Measurements from ENCODE around the gene SLC35B3.
A peak's percentile ranks its signal among the peaks of the same experiment; 100 is the strongest.
"Not testable (repeated sequence)": the region's sequence is repeated elsewhere in the genome, so short reads cannot be mapped to it uniquely, and the experiment has no call there.

The SLC35B3 gene

DNA sequence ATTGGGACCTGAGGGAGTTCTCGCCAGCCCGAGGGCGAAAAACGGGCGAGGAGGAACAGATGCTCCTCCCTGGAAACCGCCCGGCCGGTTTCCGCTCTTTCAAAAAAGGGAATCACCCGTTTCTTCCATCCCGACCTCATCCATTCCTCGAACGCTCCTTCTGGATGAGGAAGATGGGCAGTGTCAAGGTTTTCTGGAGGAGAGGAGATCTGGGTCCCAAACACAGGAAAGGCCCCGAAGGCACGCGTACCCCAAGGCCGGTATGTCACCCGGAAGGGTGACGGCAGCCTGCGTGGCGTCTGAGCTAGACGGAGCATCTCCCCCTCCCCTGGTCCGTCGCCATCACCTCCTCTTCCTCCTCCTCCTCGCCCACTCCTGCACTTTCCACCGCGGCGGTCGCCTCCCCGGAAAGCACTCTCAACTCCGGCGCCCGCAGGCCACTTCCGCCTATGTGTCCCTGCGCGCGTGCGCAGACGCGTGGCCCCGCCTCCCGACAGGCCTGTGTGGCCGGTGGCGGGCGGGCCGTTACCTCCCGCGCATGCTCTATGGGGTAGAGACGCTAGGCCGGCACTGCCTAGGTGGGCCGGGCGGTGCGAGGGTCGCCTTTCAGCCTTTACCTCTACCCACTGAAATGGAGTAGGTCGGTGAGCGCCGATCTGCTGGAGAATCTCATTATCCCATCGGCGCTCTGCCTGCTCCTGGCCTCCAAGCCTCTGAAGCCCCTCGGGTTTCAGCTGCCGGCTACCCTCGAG lies at the start of gene SLC35B3:
TSS of gene SLC35B3 (minus strand) at position 453 of the 752 bp plus-strand sequence.
- peak; percentile 95 for DNase-seq

DNA sequence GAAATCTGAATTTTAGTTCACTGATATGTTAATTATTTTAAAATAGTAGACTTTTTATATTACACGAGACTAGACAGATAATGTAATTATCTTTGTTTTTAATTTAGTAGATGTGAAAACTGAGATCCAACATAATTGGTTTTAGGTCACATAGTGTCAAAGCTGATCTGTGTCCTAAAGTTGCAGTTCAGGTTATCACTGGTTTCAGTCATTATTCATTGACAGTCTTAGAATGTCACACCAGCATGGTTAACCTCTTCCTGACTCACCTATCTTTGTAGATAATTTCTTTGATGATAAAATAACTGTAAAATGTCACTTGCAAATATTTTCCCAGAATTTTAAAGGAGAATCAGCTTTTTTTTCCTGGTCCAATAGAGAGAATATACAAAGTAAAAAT lies 48.3 kb upstream of the SLC35B3 start:
- no peak for DNase-seq

GRCh38 chr6:8481727-8482126 lies 46.4 kb upstream of the SLC35B3 start:
- no peak for DNase-seq

DNA sequence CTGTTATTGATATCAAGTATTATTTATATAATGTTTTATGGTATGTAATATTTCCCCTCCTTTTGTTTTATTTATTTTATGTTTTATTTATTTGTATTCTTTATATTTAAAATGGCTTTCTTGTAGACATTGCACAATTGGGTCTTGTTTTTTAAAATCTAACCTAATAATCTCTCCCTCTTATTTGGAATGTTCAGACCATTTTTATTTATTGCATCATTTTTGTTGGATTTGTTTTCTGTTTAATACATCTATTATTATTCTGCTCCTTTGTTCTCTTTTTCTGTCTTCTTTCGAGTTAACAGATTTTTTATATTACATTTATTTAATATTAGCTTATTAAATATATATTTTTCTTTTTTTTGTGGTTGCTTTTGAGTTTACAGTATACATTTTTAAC lies 43.1 kb upstream of the SLC35B3 start:
- no peak for DNase-seq

DNA sequence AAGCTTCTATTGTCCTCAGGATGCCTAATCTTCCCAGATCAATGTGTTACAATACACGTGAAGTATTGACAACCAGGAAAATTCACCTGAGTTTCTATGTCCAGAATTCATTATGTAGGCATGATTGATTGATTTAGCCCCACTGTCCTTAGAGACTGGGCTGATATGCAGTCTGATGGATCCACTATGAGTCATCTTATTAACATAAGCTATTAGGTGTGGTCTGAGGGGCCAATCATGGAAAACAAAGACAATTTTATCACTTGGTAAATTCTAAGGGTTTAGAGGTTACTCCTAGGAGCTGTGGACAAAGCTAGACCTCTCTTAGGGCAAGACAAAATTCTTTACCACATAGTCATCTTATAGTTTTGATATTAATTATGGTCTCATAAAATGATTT lies 41.3 kb upstream of the SLC35B3 start:
- DNase-seq = no peak

GRCh38 chr6:8468552-8469356 lies 33.4 kb upstream of the SLC35B3 start:
- DNase-seq = no peak

DNA sequence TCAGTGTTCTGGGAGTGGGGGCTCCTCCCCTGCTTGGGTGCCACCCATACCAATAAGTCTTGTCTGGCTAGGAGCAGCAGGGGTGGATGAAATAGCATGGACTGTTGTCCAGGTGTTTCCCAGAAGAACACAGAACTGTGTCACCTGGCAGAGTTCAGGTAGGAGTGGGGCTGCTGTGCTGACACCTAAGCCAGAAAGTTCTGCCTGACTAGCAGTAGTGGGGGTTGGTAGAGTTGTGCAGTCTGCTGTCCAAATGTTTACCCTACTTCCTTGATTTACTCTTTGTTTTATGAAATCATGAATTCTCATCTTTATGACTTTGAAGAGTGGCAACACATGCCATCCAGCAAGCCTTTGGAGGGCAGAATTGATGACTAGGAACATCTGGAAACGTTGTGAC lies 27.3 kb upstream of the SLC35B3 start:
- no peak for DNase-seq

GRCh38 chr6:8462169-8462568 lies 26.8 kb upstream of the SLC35B3 start:
- no peak for DNase-seq

- DNase-seq = no peak
Measured at GRCh38 chr6:8446391-8446790, 11.0 kb upstream of the SLC35B3 start.

GRCh38 chr6:8445930-8446329 lies 10.6 kb upstream of the SLC35B3 start:
- not testable (repeated sequence) for DNase-seq

DNA sequence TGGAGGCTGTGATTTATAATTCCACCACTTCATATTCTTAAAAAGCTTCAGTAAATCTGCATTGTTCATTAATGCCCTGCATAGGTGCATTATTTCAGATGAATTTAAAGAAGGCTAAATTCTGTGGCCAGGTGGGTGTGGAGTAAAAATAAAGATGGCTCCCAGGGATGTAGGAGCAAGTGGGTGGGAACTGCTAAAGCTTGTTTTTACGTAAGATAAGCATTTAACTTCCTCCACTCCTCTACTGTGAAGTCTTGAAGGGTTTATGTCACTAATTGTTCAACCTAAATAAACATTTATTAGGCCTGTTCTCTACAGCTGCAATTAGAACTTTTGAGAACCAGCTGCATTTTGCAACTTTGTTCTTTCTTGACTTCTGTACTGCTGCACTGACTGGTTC lies 6.8 kb upstream of the SLC35B3 start:
- no peak for DNase-seq

- no peak for DNase-seq
Measured at GRCh38 chr6:8441452-8441851, 6.1 kb upstream of the SLC35B3 start.

DNA sequence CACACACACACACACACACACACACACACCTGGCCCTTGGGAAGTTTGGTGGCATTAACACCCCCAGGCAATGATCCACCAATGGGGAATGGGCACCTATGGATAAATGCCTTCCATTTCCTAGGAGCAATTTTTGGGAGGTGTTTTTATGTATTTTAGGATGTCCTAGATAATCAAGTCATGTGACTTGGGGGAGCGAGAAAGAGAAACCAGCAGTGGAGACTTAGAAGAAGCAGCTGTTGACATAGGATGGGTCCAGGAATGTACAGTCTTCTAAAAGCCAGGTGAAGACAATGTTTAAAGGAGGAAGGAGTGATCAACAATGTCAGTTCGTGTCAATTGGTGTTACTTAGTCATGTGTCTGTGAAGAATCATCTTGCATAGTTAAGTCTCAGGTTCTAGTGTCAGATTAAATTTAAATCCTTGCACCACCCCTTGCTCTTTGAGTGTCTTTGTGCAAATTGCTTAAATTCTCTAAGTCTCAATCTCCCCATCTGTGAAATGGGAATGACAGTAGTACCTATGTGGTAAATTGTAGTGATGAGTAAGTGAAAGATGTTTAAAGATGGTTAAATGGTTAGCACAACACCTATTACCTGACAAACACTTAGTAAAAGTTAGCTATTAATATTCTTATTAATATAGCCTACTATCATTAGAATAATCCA lies 4.4 kb upstream of the SLC35B3 start:
- no peak for DNase-seq

- DNase-seq = no peak
Measured at GRCh38 chr6:8437813-8438212, 2.5 kb upstream of the SLC35B3 start.

- no peak for DNase-seq
Measured at GRCh38 chr6:8436966-8437365, 1.6 kb upstream of the SLC35B3 start.

GRCh38 chr6:8435845-8436168 lies 462 bp upstream of the SLC35B3 start:
- DNase-seq = no peak

- no peak for DNase-seq
Measured at GRCh38 chr6:8434727-8435092, 635 bp downstream of the SLC35B3 start.

DNA sequence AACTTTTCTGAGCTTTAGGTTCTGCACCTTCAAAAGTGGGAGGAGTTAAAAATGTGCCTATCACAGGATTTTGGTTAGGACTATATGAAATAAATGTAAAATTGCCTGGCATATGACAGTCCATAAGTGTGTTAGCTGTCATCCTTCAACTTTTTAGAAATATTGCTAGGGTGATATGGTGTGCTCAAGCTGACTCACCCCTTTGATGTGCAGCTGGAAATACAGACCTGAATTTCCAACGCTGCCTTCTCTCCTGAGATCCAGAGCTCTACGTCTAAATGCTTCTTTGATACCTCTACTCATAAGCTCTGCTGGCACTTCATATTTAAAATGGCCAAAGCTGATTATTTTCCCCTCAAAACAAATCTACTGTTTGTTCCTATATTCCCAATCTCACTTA lies 2.7 kb downstream of the SLC35B3 start:
- no peak for DNase-seq

DNA sequence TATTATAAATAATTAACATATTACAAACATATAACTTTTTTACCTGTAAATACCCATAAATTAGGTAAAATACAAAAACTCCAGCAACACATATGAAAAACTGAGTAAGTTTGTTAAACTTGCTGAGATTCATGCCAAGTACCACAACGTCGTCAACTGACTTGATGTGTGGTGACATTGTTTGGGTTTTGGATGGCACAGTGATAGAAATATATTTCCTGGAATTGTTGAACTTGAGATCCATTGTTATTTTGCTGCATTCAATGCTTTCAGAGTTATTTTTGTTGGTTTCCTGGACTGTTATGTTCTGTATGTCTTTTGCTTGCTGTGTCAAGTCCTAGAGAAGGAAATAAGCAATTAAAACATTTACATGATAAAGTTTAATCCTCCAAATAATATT lies 5.5 kb downstream of the SLC35B3 start:
- no peak for DNase-seq

DNA sequence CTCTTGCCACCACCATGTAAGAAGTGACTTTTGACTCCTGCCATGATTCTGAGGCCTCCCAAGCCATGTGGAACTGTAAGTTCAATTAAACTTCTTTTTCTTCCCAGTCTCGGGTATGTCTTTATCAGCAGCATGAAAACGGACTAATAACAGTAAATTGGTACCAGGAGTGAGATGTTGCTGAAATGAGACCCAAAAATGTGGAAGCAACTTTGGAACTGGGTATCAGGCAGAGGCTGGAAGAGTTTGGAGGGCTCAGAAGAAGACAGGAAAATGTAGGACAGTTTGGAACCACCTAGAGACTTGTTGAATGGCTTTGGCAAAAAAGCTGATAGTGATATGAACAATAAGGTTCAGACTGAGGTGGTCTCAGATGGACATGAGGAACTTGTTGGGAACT lies 8.8 kb downstream of the SLC35B3 start:
- DNase-seq = not testable (repeated sequence)

- DNase-seq = no peak
Measured at GRCh38 chr6:8420031-8420588, 15.2 kb downstream of the SLC35B3 start.

DNA sequence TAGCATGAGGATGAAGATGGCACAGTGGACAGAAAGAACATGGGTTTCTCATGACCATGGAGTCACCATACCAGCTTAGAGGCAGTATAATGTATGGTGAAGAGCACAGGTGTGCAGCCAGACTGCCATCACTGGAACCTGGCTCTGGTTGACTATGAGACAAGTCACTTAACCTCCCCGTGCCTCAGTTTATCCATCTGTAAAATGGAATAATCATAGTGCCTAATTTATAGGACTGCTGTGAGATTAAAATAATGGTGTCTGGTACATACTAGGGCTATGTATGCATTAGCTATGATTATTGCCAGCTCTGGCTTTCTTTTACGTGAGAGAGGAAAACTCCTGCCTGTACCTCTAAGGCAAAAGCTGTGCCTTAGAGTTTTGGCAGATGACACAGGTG lies 19.4 kb downstream of the SLC35B3 start:
- DNase-seq = no peak

DNA sequence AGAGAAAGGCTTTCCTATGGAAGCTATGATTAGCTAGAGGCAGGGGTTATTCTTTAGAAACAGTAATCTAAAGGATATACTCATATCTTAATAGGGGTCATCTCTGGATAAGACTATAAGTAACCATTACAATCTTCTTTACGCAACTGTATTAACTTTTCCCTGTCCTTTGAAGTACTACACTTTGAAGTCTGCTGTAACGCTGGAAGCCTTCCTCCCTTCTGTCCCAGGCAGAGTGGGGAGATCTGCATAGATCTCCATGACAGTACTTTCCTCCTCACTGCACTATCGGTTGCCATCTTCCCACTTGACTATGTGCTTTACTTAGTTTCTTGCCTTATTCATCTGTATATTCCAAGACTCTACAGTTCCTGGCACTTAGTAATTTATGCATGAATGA lies 20.1 kb downstream of the SLC35B3 start:
- DNase-seq = no peak

DNA sequence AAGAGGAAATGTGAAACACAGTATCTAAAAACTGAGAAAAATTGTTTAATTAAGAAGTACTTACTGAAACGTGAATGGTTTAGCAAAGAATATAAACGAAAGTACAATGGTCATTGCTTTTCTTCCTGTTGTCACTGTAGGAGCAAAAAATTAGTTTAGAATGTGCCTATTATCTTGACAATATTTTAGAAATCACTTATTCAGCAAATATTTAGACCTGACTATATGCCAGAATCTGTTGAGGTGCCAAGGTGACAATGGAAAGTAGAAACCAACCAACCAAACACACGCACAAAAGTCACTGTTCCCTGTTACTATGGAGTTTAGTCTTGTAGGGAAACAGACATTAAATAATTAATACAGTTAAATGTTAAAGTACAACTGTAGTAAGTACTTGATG lies 20.5 kb downstream of the SLC35B3 start:
- no peak for DNase-seq

All from COR-L47 (cell line).